ENCODE data around the gene MAGEB3.

GRCh38 chrX:30246769-30247489, 16.5 kb downstream of the MAGEB3 start, which contains the start of gene MAGEB1:
- no peak for TF ChIP-seq ZFP36 (IDR thresholded peaks at IDR 0.05; ENCODE audit: borderline replicate concordance, partially characterized antibody)
- no peak for TF ChIP-seq CTCF (IDR thresholded peaks at IDR 0.05)
- no peak for TF ChIP-seq BHLHE40 (IDR thresholded peaks at IDR 0.05; ENCODE audit: low read depth, low read length)
- no peak for TF ChIP-seq POLR2A (IDR thresholded peaks at IDR 0.05; ENCODE audit: low read length)
- TF ChIP-seq SREBF2 (IDR thresholded peaks at IDR 0.05) = no peak
- TF ChIP-seq CBX2 (IDR thresholded peaks at IDR 0.05; ENCODE audit: borderline replicate concordance, low read depth) = no peak
- TF ChIP-seq HOXB5 (CRISPR knock-in tag; IDR thresholded peaks at IDR 0.05) = no peak
- TF ChIP-seq RAD21 (conservative IDR thresholded peaks at IDR 0.05 in 1 of 2, IDR thresholded peaks at IDR 0.05 in 1 of 2) = no peak
- TF ChIP-seq CEBPB (IDR thresholded peaks at IDR 0.05) = no peak
- TF ChIP-seq, protein P1, sequence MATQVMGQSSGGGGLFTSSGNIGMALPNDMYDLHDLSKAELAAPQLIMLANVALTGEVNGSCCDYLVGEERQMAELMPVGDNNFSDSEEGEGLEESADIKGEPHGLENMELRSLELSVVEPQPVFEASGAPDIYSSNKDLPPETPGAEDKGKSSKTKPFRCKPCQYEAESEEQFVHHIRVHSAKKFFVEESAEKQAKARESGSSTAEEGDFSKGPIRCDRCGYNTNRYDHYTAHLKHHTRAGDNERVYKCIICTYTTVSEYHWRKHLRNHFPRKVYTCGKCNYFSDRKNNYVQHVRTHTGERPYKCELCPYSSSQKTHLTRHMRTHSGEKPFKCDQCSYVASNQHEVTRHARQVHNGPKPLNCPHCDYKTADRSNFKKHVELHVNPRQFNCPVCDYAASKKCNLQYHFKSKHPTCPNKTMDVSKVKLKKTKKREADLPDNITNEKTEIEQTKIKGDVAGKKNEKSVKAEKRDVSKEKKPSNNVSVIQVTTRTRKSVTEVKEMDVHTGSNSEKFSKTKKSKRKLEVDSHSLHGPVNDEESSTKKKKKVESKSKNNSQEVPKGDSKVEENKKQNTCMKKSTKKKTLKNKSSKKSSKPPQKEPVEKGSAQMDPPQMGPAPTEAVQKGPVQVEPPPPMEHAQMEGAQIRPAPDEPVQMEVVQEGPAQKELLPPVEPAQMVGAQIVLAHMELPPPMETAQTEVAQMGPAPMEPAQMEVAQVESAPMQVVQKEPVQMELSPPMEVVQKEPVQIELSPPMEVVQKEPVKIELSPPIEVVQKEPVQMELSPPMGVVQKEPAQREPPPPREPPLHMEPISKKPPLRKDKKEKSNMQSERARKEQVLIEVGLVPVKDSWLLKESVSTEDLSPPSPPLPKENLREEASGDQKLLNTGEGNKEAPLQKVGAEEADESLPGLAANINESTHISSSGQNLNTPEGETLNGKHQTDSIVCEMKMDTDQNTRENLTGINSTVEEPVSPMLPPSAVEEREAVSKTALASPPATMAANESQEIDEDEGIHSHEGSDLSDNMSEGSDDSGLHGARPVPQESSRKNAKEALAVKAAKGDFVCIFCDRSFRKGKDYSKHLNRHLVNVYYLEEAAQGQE (IDR thresholded peaks at IDR 0.05) = no peak
